NB4 (cell line): ENCODE results near the gene SLC35E3.
"Not testable (repeated sequence)": the region's sequence is repeated elsewhere in the genome, so short reads cannot be mapped to it uniquely, and the experiment has no call there.

ENCODE experiments used
- DNase-seq: peaks from one replicate; pipeline ENCODE4 v3.0.0; 2010; ENCODE audit warnings: low read depth
- H3K4me3 ChIP-seq: one replicate; pipeline ENCODE4 v1.5.1; 2011; ENCODE audit warnings: mild to moderate bottlenecking, low read depth, low read length, moderate library complexity
- MYC ChIP-seq: IDR thresholded peaks from 2 replicates; pipeline ENCODE4 v1.6.1; 2011; ENCODE audit warnings: low read depth, low read length
- POLR2A ChIP-seq: IDR thresholded peaks from 2 replicates; pipeline ENCODE4 v1.6.1; 2011; ENCODE audit warnings: mild to moderate bottlenecking; ENCODE audit not compliant: insufficient read length; ENCODE audit errors: extremely low read depth
- TF ChIP-seq, protein P1 (sequence below): IDR thresholded peaks from 2 replicates; pipeline ENCODE4 v1.6.1; 2011; ENCODE audit warnings: low read depth, low read length
- TF ChIP-seq, protein P2 (sequence below): IDR thresholded peaks from one replicate; pipeline ENCODE4 v1.5.1; 2012; ENCODE audit warnings: low read depth, low read length

SLC35E3 gene

DNA sequence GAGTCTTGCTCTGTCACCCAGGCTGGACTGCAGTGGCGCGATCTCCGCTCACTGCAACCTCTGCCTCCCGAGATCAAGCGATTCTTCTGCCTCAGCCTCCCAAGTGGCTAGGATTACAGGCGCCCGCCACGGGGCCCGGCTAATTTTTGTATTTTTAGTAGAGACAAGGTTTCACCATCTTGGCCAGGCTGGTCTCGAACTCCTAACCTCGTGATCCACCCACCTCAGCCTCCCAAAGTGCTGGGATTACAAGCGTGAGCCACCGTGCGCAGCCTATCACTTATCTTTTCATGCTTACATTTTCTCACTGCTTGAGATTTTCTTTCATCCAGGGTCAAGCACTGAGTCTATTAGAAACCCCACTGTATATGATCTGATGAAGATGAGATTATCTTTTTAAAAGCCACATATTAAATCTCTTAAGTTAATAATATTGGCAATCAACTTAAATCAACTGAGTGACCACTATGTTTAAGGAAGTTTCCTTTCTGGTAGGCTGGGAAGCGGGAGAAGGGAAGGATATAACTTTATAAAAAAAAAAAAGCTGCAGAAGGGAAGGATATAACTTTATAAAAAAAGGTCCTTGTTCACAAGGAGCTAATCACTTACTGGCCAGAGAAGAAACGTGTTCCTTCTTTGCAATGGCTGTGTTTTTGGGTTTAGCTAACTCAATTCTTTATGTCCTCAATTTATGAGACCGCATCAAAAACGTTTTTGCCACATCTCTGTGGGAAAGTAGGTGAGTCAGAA, 60.7 kb downstream of the SLC35E3 start:
- DNase-seq: peak; percentile 43
- TF ChIP-seq, protein P1, sequence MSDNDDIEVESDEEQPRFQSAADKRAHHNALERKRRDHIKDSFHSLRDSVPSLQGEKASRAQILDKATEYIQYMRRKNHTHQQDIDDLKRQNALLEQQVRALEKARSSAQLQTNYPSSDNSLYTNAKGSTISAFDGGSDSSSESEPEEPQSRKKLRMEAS: no peak
- TF ChIP-seq MYC (no peak), POLR2A (no peak)
- TF ChIP-seq, protein P2, sequence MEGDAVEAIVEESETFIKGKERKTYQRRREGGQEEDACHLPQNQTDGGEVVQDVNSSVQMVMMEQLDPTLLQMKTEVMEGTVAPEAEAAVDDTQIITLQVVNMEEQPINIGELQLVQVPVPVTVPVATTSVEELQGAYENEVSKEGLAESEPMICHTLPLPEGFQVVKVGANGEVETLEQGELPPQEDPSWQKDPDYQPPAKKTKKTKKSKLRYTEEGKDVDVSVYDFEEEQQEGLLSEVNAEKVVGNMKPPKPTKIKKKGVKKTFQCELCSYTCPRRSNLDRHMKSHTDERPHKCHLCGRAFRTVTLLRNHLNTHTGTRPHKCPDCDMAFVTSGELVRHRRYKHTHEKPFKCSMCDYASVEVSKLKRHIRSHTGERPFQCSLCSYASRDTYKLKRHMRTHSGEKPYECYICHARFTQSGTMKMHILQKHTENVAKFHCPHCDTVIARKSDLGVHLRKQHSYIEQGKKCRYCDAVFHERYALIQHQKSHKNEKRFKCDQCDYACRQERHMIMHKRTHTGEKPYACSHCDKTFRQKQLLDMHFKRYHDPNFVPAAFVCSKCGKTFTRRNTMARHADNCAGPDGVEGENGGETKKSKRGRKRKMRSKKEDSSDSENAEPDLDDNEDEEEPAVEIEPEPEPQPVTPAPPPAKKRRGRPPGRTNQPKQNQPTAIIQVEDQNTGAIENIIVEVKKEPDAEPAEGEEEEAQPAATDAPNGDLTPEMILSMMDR: no peak
- H3K4me3 ChIP-seq: peak overlapping the region; percentile 84

DNA sequence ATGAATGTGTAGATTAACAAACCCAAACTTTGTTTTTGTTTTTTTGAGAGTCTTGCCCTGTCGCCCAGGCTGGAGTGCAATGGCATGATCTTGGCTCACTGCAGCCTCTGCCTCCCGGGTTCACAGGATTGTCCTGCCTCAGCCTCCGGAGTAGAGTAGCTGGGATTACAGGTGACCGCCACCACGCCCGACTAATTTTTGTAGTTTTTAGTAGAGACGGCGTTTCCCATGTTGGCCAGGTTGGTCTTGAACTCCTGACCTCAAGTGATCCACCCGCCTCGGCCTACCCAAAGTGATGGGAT, 61.2 kb downstream of the SLC35E3 start:
- not testable (repeated sequence) for DNase-seq

DNA sequence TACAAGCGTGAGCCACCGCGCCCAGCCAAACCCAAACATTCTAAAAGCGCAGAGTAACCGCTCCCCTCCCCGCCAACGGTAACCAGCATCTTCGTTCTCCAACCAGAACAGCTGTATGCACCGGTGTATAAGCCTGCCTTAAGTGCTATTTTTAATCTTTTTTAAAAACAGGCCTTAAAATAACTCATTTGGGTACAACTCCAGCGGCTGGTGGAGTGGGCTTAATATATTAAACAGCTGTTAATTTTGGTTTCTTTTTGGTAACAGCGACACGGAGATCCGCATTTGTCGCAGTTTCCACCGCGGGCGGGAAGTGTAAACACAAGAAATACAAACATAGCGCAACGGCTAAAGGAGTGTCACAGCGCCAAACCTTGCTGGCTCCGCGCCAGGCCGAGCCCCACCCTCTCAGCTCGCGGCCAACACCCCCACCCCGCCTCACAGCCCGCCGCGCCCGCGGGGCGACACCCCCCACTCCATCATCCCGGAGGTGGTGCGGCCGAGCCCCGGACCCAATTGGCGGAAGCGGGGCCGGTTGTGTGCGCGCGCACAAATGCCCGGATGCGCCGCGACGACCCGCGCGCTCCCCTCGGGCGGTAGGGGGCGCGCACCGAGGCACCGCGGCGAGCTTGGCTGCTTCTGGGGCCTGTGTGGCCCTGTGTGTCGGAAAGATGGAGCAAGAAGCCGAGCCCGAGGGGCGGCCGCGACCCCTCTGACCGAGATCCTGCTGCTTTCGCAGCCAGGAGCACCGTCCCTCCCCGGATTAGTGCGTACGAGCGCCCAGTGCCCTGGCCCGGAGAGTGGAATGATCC, 61.8 kb downstream of the SLC35E3 start, which contains the start of gene MDM2:
MDM2 (plus strand) TSS at position 602 of the 812 bp plus-strand sequence. CDS start 301 bp downstream, outside the sequence.
- DNase-seq: peak; percentile 98
- H3K4me3 ChIP-seq: peak within 1 kb of the TSS; percentile 85

More for the DNA sequence above, 61.2 kb downstream of the SLC35E3 start:
- H3K4me3 ChIP-seq: peak overlapping the region; percentile 84

DNA sequence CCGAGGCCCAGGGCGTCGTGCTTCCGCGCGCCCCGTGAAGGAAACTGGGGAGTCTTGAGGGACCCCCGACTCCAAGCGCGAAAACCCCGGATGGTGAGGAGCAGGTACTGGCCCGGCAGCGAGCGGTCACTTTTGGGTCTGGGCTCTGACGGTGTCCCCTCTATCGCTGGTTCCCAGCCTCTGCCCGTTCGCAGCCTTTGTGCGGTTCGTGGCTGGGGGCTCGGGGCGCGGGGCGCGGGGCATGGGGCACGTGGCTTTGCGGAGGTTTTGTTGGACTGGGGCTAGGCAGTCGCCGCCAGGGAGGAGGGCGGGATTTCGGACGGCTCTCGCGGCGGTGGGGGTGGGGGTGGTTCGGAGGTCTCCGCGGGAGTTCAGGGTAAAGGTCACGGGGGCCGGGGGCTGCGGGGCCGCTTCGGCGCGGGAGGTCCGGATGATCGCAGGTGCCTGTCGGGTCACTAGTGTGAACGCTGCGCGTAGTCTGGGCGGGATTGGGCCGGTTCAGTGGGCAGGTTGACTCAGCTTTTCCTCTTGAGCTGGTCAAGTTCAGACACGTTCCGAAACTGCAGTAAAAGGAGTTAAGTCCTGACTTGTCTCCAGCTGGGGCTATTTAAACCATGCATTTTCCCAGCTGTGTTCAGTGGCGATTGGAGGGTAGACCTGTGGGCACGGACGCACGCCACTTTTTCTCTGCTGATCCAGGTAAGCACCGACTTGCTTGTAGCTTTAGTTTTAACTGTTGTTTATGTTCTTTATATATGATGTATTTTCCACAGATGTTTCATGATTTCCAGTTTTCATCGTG, 62.6 kb downstream of the SLC35E3 start:
- DNase-seq: peak; percentile 89
- TF ChIP-seq POLR2A: no peak
- TF ChIP-seq MYC: peak; percentile 42
- TF ChIP-seq, protein P1: peak; percentile 60
- H3K4me3 ChIP-seq: peak overlapping the region; percentile 85

More for the DNA sequence above, 61.8 kb downstream of the SLC35E3 start, which contains the start of gene MDM2:
- TF ChIP-seq MYC (peak; percentile 64; the same call in 1 of the 2 replicates), POLR2A (peak; percentile 82)
- TF ChIP-seq, protein P1: 0 out of 2 replicates have a peak, but pooled peaks have one; percentile 42
- TF ChIP-seq, protein P2: peak; percentile 73

DNA sequence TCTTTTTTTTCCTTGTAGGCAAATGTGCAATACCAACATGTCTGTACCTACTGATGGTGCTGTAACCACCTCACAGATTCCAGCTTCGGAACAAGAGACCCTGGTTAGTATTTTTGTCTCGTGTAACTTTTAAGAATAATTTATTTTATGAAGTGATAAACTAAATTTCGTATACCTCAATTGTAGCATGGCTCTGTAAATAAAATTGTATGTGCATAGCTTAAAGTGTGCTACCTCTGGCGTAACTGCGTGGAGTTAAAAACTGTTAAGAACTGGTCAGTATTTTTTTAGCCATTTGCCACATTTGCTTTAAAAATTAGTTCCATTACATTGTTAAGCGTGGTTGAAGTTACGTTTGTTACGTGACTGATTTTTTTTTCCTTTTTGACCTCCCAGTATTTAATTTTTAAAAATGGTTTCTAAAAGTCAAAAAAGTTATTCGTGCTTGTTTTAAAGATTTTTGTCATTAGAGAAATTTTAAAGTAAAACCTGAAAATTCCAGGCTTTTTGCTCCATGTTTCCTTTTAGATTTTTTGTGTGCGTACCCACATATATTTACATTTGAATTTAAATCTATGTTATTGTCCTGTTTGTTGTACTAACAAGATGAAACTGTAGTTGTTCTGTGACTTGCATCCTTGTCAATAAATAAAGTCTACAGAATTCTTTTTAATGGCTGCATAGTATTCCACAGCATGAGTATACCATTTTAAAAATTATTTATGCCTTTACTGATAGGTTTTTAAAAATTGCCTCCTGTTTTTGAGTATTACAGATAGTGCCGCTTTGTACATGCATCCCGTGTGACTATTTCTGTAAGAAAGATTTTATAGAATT, 63.4 kb downstream of the SLC35E3 start:
- H3K4me3 ChIP-seq: peak overlapping the region; percentile 85
- no peak for DNase-seq
- TF ChIP-seq, protein P1: no peak
- no peak for TF ChIP-seq MYC
- TF ChIP-seq POLR2A: no peak
- TF ChIP-seq, protein P2: no peak

DNA sequence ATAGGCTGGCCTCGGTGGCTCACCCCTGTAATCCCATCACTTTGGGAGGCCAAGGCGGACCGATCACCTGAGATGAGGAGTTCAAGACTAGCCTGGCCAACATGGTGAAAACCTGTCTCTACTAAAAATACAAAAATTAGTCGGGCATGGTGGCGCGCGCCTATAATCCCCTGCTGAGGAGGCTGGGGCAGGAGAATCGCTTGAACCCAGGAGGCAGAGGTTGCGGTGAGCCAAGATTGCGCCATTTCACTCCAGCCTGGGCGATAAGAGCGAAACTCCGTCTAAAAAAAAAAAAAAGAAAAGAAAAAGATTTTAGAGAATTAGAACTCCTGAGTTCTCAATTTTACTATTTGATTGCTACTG, 64.0 kb downstream of the SLC35E3 start:
- peak overlapping the region; percentile 85 for H3K4me3 ChIP-seq
- DNase-seq: not testable (repeated sequence)

DNA sequence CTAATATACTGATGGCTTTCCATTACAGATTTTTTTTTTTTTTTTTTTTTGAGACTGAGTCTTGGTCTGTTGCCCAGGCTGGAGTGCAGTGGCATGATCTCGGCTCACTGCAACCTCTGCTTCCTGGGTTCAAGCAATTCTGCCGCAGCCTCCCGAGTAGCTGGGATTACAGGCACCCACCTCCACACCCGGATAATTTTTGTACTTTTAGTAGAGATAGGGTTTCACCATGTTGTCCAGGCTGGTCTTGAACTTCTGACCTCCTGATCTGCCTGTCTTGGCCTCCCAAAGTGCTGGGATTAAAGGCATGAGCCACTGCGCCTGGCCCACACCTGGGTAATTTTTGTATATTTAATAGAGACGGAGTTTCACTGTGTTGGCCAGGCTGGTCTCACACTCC, 65.6 kb downstream of the SLC35E3 start:
- not testable (repeated sequence) for DNase-seq, H3K4me3 ChIP-seq
